HG03442 (cell line): Measurements from ENCODE around the gene HOXB4.

ENCODE experiments used
- ATAC-seq: cut with Tn5 transposase; IDR thresholded peaks from one replicate; pipeline ENCODE4 v1.9.1; 2021; ENCODE audit warnings: mild to moderate bottlenecking, moderate library complexity; ENCODE audit not compliant: unreplicated experiment

Gene HOXB4

DNA sequence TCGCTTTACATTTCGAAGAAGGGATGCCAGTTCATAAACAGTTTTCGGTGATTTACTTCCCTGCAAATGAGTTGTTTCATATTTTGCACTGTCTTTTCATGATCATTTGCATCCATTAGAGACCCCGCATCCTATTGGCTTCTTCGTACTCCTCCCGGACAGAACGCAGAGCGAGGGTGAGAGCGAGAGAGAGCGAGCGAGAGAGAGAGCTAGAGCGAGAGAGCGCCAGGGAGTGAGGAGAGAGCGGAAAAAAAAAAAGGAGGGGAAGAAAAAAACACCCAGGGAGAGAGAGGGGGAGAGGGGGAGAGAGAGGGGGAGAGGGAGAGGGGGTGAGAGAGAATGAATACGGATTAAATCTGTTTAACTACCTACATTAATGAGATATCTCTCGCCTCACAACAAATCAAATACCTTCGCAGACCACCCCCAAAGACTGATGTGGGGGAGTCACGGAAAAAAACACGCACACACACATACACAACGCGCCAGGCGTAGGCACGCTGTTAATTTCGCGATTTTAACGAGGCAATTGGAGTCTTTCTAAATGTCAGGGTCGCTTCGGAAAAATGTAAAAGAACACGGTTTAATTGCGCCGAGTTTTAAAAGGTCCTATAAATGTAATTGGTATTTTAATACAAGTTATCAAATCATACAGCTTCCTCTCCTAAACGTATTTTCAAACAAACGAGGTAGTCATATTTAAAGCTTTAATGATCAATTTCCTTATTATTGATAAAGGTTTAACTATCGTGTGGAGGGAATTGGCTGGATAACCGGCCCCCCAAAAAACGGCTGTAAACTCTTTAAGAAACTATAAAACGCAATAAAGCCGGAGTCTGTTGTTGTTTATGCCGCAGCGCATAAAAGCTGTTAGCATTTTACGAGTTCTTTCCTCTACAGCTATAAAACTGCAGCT lies 37.2 kb upstream of the HOXB4 start, which contains the start of gene HOXB8:
Gene HOXB8, minus strand, starts transcription at position 246 of the 916 bp plus-strand sequence. CDS start 588 bp downstream, outside the sequence.
- no peak for ATAC-seq

DNA sequence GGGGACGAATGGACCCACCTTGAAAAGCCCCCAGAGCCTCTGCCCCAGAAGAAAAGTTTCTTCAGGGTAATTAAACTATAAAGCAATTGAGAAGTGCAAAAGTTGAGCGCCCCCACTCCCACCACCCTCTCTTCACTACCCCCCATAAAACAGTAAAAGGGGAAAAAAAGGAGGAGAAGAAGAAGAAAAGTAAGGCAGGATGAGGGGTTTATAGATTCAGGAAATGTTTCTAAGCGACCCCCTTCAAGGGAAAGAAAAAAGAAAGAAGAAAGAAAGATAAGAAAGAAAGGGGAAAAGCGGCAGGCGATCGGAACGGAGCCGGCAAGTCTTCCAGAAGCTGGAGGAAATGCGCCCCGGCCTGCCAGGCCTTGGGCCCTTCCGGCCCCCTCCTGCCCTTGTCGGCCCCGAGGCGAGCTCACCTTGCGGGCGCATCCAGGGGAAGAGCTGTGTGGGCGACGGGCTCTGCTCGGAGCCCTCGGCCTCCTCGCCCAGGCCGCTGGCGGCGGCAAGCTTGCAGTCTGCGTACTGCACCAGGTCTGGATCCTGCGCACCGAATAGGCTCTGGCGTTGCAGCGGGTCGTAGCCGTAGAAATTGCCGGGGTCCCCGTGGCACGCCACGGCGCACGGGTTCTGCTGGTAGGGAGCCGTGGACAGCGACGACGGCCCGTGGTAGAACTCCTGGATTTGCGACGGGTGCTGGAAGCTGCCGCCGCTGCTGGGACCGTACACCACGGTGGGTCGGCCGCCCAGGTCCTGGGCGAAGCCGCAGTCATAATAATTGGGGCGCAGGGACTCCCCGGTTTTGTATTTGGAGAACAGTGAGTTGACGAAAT lies 35.9 kb upstream of the HOXB4 start:
- ATAC-seq = no peak

DNA sequence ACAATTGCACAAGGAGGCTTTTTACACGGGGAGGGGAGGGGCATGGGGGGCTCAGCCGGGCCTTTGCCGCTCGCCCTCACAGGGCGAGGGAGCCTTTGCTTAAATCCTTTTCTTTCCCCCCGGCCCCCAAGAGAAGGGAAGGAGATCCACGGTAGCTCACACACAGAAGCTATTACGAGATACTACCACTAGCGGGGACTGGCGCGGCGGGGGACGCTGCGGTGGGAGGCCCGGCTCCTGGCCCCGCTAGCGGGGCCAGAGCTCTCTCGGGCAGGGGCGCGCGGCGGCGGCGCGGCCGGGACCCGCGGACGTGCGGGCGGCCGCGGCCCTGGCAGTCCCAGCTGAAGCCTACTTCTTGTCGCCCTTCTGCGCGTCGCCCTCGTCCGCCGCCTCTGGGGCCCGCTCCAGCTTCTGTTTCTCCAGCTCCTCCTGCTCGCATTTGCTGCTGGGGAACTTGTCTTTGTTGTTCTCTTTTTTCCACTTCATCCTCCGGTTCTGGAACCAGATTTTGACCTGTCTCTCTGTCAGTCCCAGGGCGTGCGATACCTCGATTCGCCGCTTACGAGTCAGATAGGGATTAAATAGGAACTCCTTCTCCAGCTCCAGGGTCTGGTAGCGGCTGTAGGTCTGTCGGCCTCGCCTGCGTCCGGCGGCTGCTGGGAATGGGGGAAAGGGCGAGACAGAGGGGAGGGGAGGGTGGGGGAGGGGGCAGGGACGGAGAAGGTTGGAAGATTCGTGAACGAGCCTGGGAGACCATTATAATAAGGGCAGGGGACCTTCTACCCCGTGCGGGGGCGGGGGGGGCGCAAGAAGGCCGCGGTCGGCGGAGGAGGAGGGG lies 34.9 kb upstream of the HOXB4 start:
- ATAC-seq = no peak

DNA sequence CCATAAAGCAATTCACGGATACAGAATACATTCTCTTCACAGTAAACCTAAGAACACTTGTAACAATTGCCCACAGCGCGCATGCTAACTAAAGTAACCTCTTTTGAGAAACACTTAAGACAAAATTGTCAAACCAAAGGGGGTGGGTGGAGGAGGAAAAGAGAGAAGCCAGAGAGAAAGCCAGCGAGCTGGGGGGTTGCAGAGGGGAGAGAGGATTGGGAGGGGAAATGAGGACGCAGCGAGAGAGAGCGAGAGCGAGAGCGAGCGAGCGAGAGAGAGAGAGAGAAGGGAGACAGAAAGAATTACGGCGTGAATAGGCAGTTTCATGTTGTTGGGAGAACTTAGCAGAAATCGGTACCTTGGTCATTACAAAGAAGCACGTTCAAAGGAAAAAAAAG lies 34.3 kb upstream of the HOXB4 start:
- no peak for ATAC-seq

DNA sequence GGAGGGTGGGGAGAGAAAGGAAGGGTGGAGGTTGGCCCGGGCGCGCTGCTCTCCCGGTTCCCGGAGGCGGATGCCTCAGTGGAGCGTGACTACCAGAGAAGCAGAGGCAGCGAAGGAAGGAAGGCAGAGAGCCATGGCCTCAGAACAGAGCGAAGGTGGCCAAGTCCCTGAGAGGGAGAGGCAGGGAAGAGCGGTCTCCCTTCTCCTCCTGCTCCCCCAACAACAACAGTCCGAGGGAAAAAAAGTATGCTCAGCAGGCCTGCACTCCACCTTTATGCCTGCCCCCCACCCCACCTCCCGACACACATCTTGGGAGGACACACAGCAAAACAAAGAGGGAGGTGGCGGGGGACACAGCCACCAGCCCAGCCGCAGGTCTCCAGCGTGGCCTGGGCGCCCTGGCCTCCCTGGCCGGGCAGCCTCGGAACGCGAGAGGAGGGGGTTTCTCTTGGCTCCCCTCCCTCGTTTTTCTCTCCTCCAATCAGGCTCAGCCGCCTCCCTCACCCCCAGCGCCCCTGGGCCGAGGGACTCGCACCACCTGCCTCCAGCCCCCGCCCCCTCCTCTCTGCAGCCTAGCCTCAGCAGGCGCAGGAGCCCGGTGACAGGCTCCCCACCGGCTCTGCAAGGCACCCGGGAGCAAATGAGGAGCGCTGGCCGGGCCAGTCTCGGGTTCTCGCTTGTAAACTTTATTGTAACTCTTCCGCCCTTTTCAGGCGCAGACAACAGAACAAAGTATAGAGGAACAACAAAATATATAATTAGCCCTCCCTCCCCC lies 33.7 kb upstream of the HOXB4 start:
- no peak for ATAC-seq

DNA sequence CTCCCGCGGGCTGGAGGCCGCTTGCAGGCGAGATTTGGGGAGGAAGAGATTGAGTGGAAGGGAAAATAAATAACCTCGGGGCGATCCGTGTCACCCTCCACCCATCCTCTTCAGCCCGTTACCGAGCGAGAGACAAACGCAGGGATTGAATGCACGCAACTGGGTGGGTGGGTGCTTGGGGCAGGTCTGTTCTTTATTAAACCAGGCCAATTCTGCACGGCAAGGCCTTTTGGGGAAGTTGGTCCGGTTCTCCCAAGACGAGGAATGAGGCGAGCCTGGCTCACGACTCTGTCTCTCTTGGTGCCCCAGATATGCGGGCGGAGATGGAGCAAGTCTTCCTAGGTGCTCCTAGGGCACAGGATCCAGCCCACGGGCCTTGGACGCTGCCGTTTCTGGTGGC lies 33.1 kb upstream of the HOXB4 start:
- no peak for ATAC-seq

DNA sequence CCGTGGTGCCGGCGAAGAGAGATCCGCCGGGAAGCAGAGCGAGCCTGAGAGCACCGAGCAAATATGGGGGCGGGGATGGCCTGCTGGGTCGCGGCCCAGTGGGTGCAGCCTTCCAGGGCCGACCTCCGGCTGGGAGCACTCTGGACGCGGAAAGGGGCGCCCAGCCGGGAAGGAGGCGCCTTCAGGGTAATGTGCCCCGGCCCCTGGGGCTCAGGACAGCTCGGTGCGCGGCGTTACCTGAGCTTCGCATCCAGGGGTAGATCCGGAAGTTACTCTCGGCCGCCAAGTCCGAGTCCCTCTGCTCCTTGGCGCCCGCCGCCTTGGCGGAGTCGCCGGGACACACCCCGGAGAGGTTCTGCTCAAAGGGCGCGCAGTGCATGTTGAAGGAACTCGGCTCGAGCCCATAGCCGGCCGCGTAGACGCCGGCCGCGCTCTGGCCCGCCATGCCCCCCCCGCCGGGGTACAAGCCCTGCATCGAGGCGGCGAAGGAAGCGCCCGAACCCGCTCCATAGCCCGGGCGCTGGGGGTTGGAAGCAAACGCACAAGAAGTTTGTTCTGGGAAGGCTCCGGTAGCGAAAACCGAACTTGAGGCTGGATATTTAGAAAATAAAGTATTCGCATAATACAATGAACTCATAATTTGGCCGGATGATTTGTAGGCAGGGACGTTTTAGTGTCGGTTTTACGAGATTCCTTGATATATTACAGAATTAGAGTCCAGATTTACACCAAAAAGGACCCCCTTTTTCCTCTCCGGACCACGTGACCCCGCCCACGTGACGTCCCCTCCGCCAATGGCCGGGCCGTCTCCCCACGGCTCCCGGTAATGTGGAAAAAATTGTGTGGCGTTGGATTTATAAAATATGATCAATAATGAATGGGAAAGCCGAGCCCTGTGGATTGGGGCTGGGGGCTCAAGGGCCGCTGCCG lies 32.4 kb upstream of the HOXB4 start, which contains the start of gene HOXB7:
Gene HOXB7, minus strand, starts transcription at position 736 of the 930 bp plus-strand sequence. Its CDS starts 99 bp downstream, at position 637.
- no peak for ATAC-seq

DNA sequence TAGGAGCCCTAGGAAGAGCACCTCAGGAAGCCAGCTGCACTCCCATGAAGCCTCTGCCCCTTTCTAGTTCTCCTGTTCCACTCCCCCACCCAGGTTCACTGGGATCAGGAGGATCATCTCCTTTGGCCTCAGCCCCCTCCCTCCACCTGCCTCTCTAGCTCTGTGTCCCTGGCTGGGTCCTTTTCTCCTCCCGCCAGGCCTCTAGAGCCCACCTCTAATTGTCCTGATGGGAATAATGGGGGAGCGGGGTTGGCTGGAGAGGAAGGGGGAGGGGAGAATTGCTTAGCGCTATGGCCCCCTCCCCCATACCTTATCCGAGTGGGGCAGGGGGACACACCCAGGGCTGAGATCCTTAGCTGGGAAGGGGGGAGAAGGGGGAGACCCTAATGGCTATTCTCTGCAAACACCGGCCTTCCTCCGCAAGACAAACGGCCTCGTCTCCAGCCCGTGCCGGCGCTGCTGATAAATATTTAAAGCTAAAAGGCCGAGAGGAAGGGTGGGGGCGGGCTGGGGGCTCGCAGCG lies 31.7 kb upstream of the HOXB4 start:
- ATAC-seq = no peak

DNA sequence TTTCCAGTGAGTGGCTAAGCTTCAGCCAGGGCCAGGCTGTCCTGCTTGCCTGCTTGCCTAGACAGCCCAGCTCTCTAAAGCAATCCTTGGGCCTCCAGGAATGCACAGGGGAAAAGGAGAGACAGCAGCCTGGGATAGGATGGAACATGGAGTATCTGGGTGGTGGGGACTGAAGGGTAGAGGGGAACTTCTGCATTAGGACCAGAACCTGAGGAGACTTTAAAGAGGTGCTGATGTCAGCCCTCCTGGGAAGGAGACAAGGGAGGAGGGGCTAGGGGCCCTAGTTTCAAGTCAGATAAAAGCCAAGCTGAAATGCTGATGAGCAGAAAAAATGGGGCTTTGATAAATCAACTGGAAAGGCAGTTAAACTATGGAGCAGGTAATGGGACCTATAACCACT lies 30.9 kb upstream of the HOXB4 start:
- no peak for ATAC-seq

DNA sequence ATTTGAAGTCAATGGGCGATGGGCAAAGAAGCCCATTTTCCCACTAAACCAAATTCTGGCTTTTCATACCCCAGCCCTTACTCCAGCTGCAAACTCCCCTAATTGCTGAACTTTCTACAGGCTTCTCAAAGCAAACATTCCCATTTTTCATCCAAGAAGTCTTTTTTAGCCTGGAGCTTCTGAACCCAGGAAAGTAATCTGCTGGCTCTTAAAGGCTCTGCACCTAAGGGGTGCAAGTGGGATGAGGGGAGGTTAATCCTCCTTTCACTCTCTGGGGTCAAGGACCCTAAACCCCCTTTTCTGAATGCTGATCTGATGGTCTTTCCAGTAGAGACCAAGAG lies 30.3 kb upstream of the HOXB4 start:
- ATAC-seq = no peak

DNA sequence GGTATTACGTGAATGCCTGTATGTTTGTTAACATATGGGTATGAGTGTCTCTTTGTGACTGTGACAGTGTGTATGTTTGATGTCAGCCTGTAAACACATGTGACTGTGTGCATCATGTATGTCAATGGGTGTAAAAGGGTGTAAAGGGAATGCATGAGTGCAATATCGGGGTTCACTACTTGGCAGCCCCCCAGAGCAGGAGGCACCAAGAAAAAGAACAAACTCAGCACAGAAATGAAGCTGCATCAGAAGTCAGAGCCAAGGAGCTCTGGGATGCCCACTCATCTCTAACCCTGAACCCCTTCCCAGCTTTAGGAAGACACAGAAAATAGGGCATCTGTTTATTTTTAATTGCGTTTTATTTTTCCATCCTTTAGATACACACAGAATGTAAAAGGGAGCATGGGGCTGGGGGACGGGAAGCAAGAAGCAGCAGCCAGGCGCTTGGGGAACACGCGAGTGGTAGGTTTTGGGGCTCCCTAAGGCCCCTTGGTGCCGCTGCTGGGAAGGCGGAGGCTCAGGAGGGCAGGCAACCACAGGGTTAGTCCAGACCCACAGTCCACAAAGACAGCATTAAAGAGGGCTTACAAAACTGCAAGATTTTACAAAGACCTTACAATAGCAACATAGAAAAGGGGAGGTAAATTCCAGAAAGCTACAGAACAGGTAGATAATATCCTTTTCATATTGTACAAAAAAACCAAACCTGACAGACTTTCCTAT lies 28.9 kb upstream of the HOXB4 start:
- no peak for ATAC-seq

DNA sequence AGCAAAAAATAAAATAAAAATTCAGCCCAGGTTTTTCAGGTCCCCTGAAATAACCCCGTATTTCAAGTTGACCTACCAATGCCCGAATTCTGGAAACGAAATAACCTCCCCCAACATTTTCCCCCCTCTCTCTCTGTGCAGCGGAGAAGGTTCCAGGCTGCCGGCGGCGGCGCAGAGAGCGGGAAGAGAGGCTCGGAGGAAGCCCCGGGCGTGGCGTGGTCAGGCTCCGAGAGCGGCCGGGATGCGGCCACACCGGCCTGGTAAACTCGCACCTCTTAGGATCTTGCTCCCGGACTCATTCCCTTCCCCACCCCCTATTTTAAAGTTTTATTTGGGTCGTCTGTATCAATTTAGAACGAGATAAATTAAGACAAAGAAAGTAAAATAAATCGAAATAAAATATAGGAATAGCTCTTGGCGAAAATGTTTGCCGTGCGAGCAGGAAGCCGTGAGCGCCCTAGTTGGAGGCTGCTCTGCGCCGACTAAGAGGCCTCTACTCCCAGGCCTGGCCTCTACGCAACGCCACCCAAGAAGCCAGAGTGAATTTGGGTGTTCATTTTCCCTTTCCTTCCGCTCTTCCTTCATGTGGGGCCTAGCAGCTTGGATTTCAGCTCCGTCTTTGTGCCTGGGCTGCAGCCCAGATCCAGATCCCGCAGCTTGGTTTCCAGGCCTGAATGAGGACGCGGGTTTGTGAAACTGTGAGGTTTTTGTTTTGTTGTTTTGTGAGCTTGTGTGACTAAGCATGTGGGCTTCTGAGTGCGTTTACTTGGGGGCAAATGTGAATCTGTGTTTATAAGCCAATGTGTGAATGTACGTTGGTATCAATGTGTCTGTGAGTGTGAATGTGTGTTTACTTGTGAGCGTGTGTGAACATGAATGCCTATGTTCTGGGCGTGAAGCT lies 28.1 kb upstream of the HOXB4 start:
- ATAC-seq = no peak

DNA sequence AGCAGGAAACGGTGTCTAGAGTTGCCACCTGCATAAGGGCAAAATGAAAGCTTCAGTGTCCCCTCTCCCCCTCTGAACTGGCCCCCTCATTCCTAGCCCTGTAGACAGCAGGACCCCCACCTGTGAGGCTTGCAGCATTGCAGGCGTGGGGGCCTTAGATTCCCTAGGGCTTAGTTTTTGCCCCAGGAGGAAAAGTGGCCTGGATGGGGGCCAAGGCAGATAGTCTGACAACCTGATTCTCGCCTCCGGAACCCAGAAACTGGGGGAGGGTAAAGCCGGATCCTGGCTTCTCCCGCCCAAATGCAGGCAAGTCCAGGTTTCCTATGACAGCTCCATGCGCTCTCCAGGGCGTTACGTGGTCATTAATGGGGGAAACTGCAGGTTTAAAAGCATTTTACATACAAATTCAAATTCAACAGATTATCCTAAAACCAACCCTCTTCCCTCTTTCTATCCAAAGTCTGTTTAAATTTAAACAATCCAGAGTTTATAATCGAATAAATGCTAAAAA lies 27.3 kb upstream of the HOXB4 start:
- ATAC-seq = no peak

DNA sequence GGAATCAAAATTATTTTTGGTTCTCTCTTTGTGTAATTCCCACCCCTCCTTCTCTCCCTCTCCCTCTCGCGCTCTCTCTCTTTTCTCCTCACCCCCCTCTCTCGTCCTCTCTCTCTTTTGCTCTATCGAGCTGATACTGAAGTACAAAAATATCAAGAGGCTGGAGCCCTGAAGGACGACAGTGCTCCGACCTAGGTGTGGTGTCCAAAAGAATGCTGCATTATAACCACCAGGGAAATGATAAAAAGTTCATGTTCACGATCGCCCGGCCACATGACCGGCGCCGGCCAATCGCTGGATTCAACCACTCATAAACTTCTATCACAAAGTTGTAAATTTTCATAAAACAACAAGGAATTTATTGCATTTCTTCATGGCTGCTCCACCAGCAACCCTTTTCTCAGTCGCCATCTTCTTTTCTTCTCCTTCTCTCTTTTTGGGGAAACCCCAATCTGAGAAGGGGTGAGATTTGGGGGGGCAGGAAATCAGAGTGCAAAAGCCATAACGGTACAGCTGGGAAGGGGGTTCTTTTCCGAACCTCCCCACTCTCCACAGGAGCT lies 26.7 kb upstream of the HOXB4 start, which contains the start of gene HOXB6:
Gene HOXB6, minus strand, starts transcription at position 217 of the 560 bp plus-strand sequence. CDS start 6,836 bp downstream, outside the sequence.
- no peak for ATAC-seq

DNA sequence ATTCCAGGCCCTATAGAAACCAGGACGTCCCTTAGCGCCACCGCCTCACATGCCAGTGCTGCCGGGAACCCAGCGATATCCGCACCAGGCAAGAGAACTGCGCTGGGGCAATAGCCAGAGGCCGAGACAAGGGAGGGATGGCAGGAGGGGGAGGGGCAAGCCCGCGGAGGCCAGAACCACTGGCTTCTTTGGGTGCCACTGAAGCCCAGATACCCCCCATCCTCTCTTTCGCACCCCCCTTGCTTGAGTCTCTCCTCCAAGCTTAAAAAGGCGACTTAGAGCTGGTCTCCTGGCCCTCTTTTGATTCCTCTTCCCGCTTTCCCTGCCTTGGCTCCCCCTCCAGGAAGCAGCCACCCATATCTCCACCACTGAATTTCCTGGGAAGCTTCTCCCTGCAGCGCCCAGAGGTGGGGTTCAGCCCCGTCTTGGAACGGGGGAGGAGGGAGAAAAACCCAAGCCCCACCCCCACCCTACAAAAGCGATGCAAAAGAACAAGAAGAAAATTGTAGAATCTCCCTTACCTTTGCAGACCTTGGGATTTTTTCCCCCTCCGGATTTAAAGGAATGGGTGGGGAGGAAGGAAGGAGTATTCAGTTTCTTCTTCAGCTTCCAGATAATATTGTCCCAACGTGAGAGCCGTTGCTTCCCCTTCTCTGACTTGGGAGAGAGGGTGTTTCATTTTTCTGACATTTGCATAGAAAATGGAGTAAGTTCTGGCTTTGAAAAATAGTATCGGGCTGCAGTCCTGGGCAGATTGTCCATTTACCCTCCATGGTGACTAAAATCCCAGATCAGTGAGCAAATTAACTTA lies 26.0 kb upstream of the HOXB4 start:
- no peak for ATAC-seq
